Left forelimb (tissue), 1 donor: Measurements from ENCODE around the gene MPP1.
A peak's percentile ranks its signal among the peaks of the same experiment; 100 is the strongest.

Experiments
- DNase-seq: peaks from one replicate; pipeline ENCODE4 v3.0.0-alpha.2; 2018; ENCODE audit warnings: low spot score

MPP1 gene

DNA sequence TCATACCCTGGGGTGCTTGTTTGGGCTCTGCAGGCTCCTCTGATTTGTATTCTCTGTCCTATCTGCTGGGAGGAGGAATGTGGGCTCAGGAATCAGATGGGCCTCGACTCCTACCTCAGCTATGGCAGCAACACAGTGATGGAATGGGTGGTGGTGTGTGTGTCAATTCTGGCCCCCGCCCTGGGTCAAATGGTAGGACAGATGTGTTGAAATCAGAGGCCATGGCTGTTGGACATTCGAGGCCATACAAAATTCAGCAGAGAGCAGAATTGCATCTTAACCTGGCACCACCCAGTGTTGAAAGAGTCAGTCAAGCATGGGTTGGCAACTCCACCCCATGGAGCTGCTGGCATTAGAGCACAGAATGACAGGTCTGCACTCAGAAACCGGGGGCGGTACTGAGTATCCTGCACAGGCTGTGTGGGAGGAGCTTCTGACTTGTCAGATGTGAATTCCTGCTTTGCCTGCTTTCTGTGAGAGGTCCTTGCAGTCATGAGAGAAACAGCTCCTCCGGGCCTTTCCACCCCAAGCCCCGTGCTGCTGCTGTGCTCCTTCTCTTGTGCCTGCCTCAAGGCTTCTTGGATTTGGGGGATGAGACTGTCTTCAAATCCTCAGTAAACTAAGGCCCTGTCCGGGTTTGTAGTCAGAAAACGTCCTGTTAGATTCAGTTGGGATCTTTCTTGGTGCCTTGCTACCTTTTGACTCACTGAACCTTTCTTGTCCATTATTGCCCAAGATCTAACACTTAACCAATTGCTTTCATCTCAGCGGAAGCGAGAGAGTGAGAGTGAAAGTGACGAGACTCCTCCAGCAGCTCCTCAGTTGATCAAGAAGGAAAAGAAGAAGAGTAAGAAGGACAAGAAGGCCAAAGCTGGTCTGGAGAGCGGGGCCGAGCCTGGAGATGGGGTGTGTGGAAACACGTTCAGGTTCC is 29.6 kb downstream of the MPP1 start:
- DNase-seq, result no peak

GRCh38 chrX:154774622-154775021 is 30.7 kb downstream of the MPP1 start:
- no peak for DNase-seq

- DNase-seq, result peak; percentile 93
These were observed 42.6 kb downstream of the MPP1 start, which contains the start of gene DKC1 for GRCh38 chrX:154762537-154763296. TSS of gene DKC1 (plus strand) at chrX:154762864. CDS start at chrX:154762966, 102 bp downstream.

DNA sequence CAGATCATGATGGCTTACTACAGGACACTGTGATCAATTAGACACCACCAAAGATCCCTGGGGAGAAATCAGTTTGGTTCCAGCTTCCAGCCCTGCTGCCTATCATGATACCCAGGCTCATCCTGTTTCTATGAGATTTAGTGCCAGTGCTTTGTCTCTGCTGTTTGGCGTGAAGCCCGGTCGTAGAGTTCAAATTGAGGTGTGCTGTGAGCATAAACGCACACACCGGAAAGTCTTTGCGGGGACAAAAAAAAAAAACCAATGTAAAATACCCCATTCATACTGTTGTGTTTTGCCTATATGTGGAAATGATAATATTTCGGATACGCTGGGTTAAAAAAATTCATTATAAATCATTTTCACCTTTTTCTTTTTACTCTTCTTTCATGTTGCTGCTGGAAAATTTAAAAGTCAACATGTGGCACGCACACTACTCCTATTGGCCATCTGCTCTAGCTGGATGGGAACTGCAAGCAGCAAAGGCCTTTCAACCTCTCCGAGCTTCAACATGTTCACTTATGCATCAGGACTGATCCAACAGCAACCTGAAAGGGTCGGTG is 43.2 kb downstream of the MPP1 start:
- no peak for DNase-seq

GRCh38 chrX:154758696-154759095 is 46.6 kb downstream of the MPP1 start:
- DNase-seq, result no peak

- no peak for DNase-seq
These were observed 53.5 kb downstream of the MPP1 start for GRCh38 chrX:154751669-154752271.

DNA sequence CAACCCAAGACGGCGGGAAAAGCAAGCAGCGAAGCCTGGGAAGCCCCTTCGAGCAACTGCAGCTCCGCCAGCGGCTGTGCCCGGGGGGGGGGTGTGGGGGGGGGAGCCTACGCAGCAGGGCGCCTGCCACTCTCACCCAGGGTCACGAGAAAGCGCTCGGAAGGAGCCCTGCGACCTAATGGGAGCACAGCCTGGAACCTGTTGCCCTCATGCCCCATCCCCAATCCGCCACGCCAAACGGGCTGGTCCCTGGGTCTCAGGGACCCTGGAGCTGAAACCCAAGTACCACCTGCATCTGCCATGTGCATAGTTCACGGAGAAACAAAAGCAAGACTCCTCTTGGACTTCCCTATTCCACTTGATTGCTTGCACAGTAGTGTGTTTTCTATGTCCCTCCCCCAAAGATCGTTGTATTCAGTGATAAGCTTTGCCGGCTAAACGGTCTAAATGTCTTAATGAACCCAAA is 54.0 kb downstream of the MPP1 start:
- DNase-seq, result no peak

DNA sequence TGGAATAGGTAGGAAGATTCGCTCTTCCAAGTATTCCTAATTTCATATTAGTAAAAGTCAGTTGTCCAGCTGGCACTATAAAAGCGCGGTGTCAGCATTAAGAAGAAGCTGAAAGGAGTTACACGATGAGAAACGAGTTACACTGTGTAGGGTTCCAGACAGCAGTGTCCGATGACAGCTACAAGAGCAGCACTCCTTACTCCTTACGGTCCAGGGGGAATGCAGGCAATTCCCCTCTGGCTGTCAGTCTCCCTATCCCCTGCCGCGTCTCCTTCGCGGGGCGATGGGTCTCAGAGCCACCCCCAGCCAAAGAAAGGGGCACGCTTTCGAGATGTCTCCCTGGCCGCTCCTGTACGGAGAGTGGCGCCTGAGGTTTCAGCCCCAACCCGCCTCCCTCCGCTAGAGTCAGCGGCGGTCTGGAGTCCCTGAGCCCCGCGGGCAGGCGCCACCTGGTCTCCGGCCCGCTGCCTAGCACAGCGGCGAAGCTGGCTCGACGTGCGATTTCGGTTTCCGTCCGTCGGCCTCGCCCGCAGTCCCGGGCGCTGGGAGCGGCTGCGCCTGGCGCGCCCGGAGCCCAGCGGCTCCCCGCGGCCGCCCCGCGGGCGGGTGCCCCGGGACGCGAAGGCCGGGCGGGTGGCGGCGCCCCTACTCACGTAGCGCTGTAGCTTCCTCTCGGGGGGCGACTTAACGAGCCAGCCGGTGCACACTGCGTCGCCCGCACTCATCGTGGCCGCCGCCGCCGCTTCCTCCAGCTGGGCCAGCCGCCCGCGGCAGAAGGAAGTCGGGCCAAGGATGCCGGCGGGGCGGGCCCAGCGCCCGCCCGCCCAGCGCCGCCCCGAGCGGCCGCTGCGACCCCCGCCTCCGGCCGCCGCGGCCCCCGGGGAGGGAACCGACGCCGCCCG is 54.7 kb downstream of the MPP1 start, which contains the start of gene GAB3:
TSS of gene GAB3 (minus strand) at position 777 of the 902 bp plus-strand sequence. CDS start at position 725, 52 bp downstream.
- DNase-seq, result peak; percentile 65

- no peak for DNase-seq
These were observed 55.4 kb downstream of the MPP1 start for GRCh38 chrX:154749856-154750255.

- DNase-seq, result no peak
These were observed 56.5 kb downstream of the MPP1 start for GRCh38 chrX:154748712-154749339.

GRCh38 chrX:154742613-154743012 is 62.7 kb downstream of the MPP1 start:
- no peak for DNase-seq

DNA sequence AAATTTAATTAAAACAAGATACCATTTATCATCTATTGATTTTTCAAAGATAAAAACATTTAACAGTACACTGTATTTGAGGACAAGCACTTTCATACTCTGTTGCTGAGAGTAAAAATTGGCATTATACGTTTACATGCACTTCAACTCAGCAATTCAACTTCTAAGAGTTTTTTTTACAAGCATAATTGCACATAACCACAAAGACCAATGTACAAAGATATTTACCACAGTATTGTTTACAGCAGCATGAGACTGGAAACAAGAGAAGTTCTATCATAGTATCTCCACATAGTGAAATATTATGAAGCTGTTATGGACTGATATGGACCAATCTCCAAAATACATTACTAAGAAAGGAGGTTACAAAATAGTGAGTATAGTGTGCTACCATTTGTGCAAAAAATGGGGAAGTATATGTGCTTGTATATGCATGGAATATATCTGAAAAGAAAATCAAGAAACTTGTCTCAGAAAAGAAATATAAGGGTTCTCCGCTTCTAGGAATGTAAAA is 65.3 kb downstream of the MPP1 start:
- no peak for DNase-seq

GRCh38 chrX:154738011-154738738 is 67.1 kb downstream of the MPP1 start:
- no peak for DNase-seq

DNA sequence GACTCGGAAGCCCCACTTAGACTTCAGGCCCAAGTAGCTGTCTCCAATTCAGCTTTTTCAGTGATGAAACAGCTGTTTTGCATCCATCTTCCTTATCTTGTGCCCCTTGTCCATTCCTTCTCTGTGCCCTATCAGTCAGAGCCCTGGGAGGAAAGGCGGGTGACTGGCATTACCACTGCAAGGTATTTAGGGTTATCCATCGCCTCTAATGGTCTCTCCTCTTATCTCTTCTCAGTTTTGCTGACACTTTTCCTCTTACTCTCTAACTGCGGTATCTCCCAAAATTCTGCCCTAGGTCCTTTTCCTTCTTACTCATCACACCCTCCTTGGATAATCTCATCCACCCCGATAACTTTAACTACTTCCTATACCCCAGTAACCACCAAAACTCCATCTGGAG is 68.1 kb downstream of the MPP1 start:
- DNase-seq, result no peak

- DNase-seq, result no peak
These were observed 69.4 kb downstream of the MPP1 start for GRCh38 chrX:154735695-154736393.

DNA sequence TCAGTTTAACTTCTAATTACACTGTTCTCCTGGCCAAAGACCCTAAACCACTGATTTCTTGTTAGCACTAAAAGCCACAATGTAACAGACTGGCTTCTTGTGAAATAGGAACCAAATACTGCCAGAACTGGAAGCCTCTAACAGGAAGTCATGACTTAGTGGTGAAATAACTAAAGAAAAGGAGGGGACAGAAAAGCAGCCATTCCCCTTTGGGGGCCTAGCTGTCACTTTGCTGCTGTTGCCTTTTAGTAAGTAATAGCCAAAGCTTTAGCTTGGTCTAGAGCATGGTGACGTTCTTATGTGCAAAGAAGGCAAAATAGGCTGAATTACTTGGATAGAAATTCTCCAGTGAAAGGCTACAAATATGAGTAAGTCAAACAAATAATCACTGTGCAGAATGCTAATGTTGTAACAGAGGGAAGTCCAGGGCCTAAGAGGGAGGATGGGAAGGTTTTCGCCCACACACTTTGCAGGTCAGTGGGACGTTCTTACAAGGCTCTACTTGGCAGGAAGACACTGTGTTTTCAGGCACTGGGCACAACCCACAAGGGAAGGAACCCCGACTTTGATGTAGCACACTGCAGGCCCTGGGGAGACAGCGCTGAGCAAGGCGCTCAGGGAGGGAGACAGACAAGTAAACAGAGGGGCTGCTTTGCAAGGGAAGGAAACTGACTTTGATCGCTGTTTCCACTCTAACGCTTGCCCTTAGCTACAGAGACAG is 71.1 kb downstream of the MPP1 start:
- DNase-seq, result no peak

DNA sequence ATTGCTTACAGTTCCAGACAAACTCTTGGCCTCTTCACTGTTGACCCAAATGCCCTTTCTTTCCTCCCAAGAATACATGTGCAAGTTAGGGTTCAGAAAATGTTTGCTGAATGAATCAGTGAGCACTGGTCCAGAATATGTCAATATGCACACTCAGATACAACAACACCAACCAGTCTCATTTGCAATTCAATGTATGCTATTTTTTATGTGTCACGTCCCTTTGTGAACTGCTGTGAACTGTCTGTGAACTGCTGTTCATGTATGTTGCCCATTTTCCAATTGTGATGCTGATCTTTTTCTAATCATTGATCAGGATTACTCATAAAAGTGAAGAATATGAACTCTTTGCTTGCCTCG is 72.2 kb downstream of the MPP1 start:
- no peak for DNase-seq

- no peak for DNase-seq
These were observed 72.7 kb downstream of the MPP1 start for GRCh38 chrX:154732421-154733065.
